GM15510 (cell line): Measurements from ENCODE around the gene CTIF.

Experiments
- POLR2A ChIP-seq: IDR thresholded peaks from 3 replicates; pipeline ENCODE4 v1.6.1; 2011; ENCODE audit warnings: borderline replicate concordance; ENCODE audit not compliant: insufficient read length; ENCODE audit errors: extremely low read depth

Gene CTIF

DNA sequence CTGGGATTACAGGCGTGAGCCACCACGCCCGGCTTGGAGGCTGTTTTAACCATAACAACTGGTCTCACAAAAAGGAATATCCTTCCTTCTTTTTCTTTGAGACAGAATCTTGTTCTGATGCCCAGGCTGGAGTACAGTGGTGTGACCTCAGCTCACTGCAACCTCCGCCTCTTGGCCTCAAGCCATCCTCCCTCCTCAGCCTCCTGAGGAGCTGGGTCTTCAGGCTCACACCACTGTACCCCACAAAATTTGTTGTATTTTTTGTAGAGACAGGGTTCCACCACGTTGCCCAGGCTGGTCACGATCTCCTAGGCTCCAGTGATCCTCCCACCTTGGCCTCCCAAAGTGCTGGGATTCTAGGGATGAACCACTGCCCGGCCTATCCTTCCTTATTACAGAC, 21.7 kb downstream of the CTIF start:
- TF ChIP-seq POLR2A, result no peak

DNA sequence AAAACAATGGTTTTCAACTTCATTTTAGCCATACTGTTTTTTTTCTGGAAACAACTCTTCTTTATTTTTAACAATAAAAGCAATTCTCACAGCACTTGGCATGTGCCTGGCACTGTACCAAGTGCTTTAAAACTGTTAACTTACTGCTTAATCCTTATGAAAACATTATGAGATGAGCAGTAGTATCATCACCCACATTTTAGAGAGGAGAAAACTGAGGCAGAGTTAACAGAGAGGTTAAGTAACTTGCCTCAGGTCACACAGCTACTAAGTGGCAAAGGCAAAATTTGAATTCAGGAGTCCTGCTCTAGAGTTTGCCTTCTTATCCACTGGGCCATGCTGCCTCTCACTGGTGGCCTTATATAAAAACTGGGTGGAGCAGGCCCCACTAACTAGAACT, 23.2 kb downstream of the CTIF start:
- no peak for TF ChIP-seq POLR2A

DNA sequence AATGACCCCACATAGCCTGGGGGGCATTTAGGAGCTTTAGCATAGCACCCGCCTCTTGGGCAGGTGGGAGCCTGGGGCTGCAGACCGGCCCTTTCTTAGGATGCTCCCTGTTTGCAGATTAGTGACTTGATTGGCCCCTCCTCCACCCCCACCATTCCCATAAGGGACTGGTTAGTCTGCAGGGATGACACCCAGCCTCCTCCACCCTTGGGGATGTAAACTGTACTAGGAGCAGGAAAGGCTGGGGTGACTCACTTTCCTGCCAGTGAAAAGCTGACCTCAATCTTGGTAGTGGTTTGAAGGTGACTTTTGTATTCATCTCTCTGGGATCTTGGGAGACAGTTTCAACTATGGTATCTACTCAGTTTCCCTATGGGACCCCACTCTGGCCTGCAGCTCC, 24.2 kb downstream of the CTIF start:
- no peak for TF ChIP-seq POLR2A

DNA sequence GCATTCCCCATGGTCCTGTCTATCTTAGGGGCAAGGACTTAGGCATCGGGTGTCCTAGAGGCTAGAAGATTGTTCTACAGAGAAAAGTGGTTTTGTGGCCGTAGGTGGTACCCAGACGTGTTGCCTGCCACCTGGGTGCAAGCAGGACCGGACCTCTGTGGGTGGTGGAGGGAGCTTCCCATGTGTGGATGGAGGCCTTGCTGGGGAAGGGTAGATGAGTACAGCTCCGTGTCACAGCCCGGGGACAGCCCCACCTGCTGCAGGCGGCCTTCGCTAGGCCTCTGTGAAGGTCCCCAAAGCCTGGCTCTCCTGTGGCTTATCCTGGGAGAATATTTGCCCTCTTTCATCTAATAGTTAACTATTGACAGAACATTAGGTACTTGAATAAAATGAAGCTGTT, 25.3 kb downstream of the CTIF start:
- TF ChIP-seq POLR2A, result no peak

DNA sequence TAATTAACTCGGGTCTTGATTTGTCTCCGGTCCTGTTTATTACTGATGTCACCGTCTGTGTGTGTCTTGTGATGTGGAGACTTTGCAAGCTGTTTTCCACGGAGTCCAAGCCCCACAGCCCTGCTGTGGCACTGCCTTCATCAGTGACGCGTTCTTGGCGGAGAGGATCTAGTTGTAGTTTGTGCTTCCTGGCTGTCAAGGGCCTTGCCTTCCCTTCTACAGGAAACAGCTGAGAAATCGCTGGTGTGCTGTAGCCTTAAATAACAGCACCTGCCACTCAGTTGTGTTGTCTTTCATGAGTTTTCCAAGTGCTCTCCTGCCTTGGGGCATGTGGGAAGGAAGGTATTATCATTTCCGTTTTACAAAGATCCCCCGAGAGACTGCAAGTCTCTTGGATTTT, 26.3 kb downstream of the CTIF start:
- TF ChIP-seq POLR2A, result no peak

DNA sequence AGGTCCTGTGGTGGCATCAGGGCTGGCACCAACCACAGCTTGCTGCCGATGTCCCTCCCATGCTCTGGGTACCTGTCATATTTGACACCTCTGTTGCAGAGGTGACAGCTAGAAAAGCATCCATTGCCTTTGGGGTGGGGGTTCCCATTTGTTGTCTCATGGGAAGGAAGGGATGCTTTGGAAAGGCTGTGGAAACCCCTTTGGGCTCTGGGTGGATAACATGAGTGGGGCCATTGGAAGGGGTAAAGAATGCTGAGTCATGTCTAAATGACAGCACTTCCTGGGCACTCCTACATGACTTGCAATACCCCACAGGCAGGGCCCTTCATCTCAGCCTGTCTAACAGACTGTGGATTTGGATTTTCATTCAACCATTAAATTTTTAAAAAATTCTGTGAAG, 27.8 kb downstream of the CTIF start:
- no peak for TF ChIP-seq POLR2A

DNA sequence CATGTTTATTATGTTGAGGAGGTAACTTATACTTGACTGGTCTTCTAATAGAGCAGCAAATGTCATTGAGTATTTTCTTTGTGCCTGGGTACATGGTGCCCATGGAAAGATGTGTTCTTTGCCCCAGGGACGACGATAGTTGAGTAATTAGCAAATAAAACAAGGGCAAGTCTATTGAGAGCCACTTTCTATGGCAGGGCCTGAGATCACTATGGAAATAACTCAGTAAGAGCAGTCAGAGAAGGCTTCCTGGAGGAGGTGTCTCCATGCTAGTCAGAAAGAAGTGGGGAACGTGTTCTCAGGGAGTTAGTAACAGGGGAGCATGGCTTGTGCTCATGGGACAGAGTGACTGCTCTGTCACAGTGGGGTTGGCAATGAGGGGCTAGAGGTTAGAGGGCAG, 28.6 kb downstream of the CTIF start:
- no peak for TF ChIP-seq POLR2A

DNA sequence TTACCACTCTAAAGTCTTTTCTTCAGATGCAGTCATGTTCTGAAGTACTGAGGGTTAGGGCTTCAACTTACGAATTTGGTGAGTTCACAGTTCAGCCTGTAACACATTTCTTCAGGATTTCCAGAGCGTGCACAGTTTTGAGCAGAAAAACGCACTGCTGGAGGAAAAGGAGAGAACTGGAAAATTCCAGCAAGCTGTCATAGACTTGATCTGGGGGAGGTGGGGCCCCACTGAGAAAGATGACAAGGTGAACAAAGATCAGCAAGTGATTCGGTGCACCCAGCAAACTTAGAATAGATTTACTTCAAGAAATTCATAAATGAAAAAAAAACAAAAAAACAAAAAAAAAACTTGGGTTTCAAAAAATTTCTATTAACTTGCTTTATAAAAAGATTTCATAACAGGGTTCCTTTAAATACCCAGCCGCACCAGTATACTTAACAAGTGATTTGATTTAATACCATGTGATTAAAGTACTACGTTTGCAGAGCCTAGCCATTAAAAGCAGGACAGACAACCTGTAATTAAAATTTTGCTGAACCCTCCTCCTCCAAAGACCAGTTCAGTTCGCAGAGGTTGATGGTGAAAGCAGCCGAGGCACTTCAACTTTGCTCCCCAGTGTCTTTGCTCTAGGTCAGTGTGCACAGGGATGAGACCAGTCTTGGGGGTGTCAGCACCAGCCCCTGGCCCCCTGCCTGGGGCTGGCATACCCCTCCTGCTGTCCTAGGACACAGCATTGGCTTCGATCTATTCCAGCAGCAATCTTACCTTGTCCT, 30.5 kb downstream of the CTIF start:
- no peak for TF ChIP-seq POLR2A

DNA sequence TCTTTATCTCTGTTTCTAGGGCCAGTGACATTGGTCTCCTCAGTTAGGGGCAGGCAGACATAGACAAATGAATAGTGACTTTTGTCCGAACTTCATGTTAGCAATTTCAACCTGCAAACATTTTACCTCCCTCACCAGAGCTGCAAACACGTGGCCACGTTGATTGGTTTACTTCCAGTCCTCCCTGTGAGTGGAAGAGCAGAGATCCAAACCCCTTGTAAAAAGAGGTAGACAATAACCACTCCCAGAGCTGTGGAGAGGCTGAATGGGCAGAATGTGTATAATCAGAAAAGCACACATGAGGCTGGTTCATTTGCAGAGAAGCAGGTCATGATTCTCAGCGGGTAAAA, 31.1 kb downstream of the CTIF start:
- no peak for TF ChIP-seq POLR2A

DNA sequence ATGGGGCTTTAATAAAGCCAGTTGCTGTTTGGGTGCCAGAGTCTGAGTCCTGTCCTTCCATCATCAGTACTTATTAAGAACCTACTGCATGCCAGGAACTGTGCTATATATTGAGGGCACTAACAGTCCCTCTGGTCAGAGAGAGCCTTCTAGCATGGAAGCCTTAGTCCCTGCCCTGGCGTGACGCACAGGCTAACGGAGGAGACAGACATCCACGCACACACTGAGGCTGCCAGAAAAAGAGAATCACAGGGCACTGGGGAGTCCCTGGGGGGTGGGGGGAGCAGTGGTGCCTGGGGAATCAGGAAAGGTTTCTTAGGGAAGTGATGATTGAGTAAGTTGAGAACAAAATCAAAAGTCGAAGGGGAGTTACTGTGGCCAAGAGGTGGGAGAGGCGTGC, 31.5 kb downstream of the CTIF start:
- TF ChIP-seq POLR2A, result no peak

DNA sequence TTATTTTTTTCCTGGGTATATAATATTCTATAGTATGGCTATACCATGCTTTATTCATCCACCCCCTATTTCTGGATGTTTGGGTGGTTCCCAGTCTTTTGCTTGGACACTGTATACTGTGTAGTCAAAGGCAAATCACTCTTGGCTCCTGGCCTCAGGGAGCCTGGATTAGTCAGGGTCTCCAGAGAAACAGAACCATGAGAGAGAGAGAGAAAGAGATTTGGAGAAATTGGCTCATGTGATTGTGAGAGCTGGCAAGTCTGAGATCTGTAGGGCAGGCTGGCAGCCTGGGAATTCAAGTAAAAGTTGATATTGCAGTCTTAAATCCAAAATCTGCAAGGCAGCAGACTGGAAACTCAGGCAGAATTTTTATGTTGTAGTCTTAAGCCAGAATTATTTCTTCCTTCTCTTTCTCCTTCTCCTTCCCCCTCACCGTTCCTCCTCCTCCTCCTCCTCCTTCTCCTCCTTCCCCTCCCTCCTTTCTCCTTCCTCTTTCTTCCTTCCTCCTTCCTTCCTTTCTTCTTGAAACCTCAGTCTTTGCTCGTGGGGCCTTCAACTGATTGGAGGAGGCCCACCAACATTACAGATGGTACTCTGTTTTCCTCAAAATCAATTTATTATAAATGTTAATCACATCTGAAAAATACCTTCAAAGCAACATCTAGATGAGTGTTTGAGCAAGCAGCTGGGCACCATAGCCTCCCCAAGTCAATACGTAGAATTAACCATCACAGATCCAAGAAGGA, 33.0 kb downstream of the CTIF start:
- TF ChIP-seq POLR2A, result no peak

DNA sequence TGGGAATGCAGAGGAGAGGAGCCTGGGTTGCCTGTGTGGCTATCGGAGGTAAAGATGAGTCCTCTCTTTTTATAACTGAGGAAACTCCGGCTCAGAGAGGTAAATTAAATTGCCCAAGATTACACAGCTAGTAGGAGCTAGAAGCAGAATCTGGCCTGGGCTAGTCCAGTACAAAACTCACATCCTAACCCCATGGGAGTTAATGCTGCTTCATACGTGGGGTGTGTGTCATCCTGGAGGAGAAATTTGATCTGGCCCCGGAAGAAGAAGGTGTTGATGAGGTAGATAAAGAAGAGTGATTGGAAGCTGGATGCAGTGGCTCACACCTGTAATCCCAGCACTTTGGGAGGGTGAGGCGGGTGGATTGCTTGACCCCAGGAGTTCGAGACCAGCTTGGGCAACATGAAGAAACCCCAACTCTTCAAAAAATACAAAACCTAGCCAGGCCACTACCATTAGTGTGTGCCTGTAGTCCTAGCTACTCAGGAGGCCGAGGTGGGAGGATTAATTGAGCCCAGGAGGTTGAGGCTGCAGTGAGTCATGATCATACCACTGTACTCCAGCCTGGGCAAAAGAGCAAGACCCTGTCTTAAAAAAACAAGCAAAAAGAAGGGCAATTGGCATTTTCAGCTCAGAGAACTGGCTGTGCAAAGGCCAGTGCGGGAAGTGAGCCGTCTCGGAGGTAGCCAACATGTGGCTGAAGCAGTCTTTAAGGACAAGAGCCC, 33.7 kb downstream of the CTIF start:
- no peak for TF ChIP-seq POLR2A

DNA sequence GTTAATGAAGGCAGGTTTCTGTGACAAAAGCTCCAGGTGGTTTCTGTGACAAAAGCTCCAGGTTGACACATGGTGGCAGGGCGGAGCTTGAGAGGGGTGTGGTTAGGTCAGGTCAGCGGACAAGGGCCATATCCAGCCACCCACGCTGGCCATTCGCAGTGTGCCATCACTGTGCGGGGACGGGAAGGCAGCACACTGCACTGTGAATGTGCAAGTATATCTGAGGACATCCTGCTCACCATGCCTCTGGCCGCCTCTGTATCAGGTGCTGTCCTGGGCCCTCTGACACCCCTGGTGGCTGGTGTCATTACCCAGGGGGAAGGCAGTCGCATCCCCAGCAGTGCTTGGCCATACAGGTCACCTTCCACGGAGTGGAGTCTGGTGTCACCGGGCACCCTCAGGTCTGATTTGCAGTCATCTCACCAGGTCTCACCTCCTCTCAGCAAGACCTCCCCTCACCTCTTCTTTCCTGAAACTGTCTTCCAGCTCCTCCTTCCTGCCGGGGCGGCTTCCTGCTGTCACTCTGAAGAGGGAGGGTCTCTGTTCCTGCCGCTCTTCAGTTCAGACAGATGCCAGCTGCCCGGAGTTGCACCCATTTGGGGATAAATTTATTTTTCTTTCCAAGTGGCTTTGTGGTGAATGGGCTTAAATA, 34.9 kb downstream of the CTIF start:
- no peak for TF ChIP-seq POLR2A

DNA sequence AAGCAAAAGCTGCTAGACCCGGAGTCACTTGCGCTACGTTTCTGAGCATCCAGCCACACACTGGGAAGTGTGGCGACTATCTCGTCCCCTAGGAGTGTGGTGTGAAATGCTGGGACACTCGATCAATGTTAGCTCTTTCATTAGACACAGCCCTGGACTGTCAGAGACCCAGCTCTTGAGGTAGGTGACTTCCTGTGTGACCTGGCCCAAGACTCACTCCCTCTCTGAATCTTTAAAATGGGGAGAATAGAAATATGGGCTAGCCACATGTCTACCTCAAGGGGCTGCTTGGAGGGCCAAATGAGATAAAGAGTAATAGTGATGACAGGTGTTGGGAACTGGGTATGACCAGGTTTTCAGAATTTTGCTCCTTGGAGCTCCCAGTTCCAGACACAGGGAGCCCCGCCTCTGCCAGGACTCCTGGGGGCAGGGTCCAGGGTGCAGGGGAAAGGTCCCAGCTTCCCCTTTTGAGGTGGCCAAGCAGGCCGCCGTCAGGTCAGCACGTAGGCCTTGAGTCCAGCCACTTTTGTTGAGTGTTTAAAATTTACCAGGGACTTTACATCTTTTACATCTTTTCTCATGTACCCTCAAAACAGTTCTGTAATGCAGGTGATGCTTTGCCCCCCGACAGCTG, 36.0 kb downstream of the CTIF start:
- TF ChIP-seq POLR2A, result no peak

DNA sequence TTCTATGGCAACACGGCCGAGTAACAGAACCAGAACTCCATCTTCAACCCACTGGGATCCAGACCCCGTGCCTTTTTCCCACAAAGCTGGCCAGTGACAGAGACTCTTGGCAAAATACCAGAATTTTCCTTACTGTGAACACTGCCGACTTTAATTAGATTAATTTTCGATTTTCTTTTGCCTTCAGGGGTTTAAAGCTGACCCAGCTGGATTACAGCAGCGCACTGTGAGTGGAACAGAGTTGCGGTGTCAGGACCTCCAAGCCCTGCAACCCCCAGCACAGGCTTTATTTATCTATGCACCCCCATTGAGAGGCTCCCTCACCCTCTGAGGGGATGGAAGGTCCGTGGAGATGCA, 36.4 kb downstream of the CTIF start:
- TF ChIP-seq POLR2A, result no peak
